GM12878 (cell line): ENCODE measurements around the gene PRR4.

ENCODE experiments used
- HDGF ChIP-seq: fragments of 450-650 bp; IDR thresholded peaks from 2 replicates; pipeline ENCODE4 v1.6.1; 2016; ENCODE audit warnings: antibody characterized with exemption
- RB1 ChIP-seq: fragments of 450-650 bp; formaldehyde crosslinking; IDR thresholded peaks from 2 replicates; pipeline ENCODE4 v1.6.1; 2017; ENCODE audit warnings: mild to moderate bottlenecking, borderline replicate concordance

DNA sequence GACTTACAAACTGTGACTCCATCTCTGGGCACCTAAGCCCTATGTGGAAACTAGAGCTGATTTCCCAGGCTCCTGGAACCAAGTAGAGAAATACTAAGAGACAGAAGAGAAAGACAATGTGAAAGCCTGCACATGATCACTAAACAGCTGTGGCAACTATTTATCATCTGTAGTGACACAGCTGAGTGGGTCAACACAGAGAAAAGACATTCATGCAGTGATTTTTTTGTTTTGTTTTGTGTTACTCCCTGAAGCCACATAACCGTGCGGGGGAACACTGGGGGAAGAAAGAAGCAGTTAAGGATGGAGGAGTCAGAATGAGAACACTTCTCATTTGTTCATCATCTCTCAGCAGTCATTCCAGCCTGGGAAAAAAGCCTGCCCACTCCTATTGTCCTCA, 1.5 kb downstream of the PRR4 start:
- no peak for TF ChIP-seq HDGF
- TF ChIP-seq RB1, result no peak
